Suprapubic skin (tissue), 3 donors: ENCODE data around the gene AMPD3.

Source experiments
- EP300 ChIP-seq: sonication (generic); formaldehyde crosslinking; IDR thresholded peaks from one replicate; pipeline ENCODE4 v1.6.1; 2017; ENCODE audit warnings: antibody characterized with exemption
- POLR2A ChIP-seq, 2 donors: fragments of 450-650 bp; IDR thresholded peaks; one replicate each; pipeline ENCODE4 v1.6.1; 2017; ENCODE audit warnings: antibody characterized with exemption in 2 of 2, mild to moderate bottlenecking in 2 of 2, moderate library complexity in 2 of 2
- TF ChIP-seq, protein P1 (sequence below), 2 donors: fragments of 200-600 bp in 1 of 2; fragments of 450-650 bp in 1 of 2; sonication (generic) in 1 of 2; IDR thresholded peaks; one replicate each; pipeline ENCODE4 v1.5.1; 2016 to 2019; ENCODE audit warnings: antibody characterized with exemption in 2 of 2, mild to moderate bottlenecking in 1 of 2, moderate library complexity in 1 of 2

DNA sequence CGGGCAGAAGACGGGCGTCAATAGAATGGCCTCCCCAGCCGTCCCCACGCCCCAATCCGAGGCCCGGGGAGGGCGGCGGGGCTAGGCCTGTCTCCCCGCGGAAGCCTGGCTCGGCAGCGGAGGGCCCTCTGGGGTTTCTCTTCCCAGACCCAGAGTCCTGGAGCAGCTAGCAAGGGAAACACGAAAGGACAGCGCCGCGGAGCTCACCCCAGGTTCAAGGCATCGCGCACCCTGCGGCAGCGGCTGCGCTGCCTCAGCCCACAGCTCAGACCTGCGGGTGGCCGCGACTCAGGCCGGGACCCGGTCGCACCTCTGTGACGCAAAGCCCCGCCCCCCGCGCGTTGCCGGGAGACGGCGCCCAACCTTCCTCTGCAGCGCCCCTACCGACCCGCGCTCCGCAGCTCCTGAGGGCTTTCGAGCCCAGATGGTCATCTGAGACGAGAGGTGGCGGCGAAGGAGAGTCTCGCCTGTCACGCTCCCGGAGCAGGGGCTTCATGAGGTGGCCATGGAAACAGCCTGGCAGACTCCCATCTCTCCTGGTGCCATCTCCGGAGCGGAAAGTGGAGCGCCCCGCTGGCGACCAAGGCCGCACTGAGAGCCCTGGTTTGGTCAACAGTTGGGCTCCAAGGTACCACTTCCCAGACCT is 86.0 kb downstream of the AMPD3 start, which contains the start of gene RNF141:
- TF ChIP-seq EP300 (no peak), POLR2A (IDR thresholded peaks at IDR 0.05) (peak; percentile 75 to 90)
- TF ChIP-seq, protein P1, sequence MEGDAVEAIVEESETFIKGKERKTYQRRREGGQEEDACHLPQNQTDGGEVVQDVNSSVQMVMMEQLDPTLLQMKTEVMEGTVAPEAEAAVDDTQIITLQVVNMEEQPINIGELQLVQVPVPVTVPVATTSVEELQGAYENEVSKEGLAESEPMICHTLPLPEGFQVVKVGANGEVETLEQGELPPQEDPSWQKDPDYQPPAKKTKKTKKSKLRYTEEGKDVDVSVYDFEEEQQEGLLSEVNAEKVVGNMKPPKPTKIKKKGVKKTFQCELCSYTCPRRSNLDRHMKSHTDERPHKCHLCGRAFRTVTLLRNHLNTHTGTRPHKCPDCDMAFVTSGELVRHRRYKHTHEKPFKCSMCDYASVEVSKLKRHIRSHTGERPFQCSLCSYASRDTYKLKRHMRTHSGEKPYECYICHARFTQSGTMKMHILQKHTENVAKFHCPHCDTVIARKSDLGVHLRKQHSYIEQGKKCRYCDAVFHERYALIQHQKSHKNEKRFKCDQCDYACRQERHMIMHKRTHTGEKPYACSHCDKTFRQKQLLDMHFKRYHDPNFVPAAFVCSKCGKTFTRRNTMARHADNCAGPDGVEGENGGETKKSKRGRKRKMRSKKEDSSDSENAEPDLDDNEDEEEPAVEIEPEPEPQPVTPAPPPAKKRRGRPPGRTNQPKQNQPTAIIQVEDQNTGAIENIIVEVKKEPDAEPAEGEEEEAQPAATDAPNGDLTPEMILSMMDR (IDR thresholded peaks at IDR 0.05): peak; percentile 63 to 93
